Measurements from ENCODE around the gene PLEKHJ1.

DNA sequence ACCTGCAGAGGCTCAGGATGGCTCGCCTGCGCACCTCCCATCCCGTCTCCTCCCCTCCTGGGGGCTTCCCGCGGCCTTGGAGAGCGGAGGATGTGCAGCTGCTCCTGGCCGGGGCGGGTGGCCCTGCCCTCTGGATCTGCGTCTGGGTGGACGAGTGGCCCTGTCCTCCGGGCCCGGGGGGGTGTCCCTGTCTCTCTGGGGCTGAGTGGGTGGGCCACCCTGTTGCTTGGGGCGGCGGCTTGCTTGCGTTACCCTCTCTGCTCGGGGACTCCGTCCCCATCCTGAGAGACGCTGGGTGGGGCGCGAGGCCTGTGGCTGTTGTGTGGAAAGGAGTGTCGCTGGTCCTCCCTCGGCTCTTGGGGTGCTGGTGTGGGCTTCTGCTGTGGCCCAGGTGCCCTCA lies 37.8 kb downstream of the PLEKHJ1 start:
- no peak for TF ChIP-seq E2F4 (CRISPR knock-in tag; IDR thresholded peaks at IDR 0.05; ENCODE audit: borderline replicate concordance, low read depth)
- no peak for TF ChIP-seq KAT7 (CRISPR knock-in tag; IDR thresholded peaks at IDR 0.05; ENCODE audit: borderline replicate concordance)
- no peak for TF ChIP-seq ETV6 (CRISPR knock-in tag; IDR thresholded peaks at IDR 0.05)
- TF ChIP-seq ELF4 (CRISPR knock-in tag; IDR thresholded peaks at IDR 0.05; ENCODE audit: low read depth), result no peak
- TF ChIP-seq PRRX2 (CRISPR knock-in tag; IDR thresholded peaks at IDR 0.05), result no peak
- TF ChIP-seq, protein P1, sequence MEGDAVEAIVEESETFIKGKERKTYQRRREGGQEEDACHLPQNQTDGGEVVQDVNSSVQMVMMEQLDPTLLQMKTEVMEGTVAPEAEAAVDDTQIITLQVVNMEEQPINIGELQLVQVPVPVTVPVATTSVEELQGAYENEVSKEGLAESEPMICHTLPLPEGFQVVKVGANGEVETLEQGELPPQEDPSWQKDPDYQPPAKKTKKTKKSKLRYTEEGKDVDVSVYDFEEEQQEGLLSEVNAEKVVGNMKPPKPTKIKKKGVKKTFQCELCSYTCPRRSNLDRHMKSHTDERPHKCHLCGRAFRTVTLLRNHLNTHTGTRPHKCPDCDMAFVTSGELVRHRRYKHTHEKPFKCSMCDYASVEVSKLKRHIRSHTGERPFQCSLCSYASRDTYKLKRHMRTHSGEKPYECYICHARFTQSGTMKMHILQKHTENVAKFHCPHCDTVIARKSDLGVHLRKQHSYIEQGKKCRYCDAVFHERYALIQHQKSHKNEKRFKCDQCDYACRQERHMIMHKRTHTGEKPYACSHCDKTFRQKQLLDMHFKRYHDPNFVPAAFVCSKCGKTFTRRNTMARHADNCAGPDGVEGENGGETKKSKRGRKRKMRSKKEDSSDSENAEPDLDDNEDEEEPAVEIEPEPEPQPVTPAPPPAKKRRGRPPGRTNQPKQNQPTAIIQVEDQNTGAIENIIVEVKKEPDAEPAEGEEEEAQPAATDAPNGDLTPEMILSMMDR (IDR thresholded peaks at IDR 0.05), result no peak
- TF ChIP-seq MLX (CRISPR knock-in tag; IDR thresholded peaks at IDR 0.05), result no peak
- TF ChIP-seq FOXK1 (CRISPR knock-in tag; IDR thresholded peaks at IDR 0.05), result no peak

Data from WTC11 (cell line).